ENCODE data around the gene IL1A.

GRCh38 chr2:112809112-112809511 is 24.8 kb upstream of the IL1A start:
- TF ChIP-seq SUZ12 (IDR thresholded peaks at IDR 0.05; ENCODE audit: extremely low read depth, insufficient read depth, insufficient read length) (no peak), YY1 (IDR thresholded peaks at IDR 0.05; ENCODE audit: insufficient read depth, insufficient read length) (no peak), ZNF274 (IDR thresholded peaks at IDR 0.05; ENCODE audit: low read depth, low read length) (no peak)
